ENCODE data around the gene OTUB2. TPM values are rescaled to one million over a fixed set of nuclear protein-coding genes. Genes with fewer than 3 reads are reported as not detected.

OTUB2 gene
- total and polyA plus RNA-seq, 5 experiments from 2014 or later = 0.10 to 0.23 (median 0.16) TPM

GRCh38 chr14:94077823-94078222, 51.7 kb downstream of the OTUB2 start:
- Mint-ChIP-seq H3K27ac (peak overlapping the region in 6 of 10 donors; percentile 17 to 74 (median 42)), H3K4me1 (peaks cover 31 to 78% (median 61%) of the 10 kb centered on the region in 4 donors), H3K4me3 (peak overlapping the region; percentile 89 to 100 (median 99)), H3K27me3 (no peaks in the 10 kb centered on the region), H3K36me3 (peaks cover 35 to 51% (median 49%) of the 10 kb centered on the region in 3 donors), H3K9me3 (peaks cover 0 to 19% (median 16%) of the 10 kb centered on the region in 9 donors)
- no peak for DNase-seq
- POLR2A ChIA-PET = no interaction called here
- no peak for ATAC-seq

- Mint-ChIP-seq H3K27me3 (no peaks in the 10 kb centered on the region), H3K27ac (peak overlapping the region; percentile 94 to 100 (median 99)), H3K9me3 (peaks cover 0 to 7% (median 7%) of the 10 kb centered on the region in 9 donors), H3K4me1 (peaks cover 33 to 62% (median 56%) of the 10 kb centered on the region in 4 donors), H3K4me3 (peak overlapping the region; percentile 89 to 100 (median 99)), H3K36me3 (peaks cover 26 to 41% (median 34%) of the 10 kb centered on the region in 3 donors)
- ATAC-seq (peak in 1 of 2 donors; percentile 43), DNase-seq (peak in 5 of 10 donors; percentile 4 to 61 (median 57))
- POLR2A ChIA-PET = interaction anchor here (0.7 to 2.8 kb wide), 9 partner anchors 12 to 1077 kb away, joined by 3 to 18 read pairs (median 3); partner anchors contain the start of genes DICER1, IFI27L2 and OTUB2
Measured at GRCh38 chr14:94079891-94080620, 53.9 kb downstream of the OTUB2 start.

GRCh38 chr14:94080621-94081385, 54.7 kb downstream of the OTUB2 start, which contains the start of the genes DDX24 and IFI27L1:
Gene DDX24, minus strand, starts transcription at chr14:94081202. Its CDS starts 1,460 bp downstream, at chr14:94079742.
Gene IFI27L1, plus strand, starts transcription at chr14:94081310. Its CDS starts 15,628 bp downstream, at chr14:94096938.
- peak within 1 kb of the TSS; percentile 94 to 100 (median 99) for H3K27ac Mint-ChIP-seq
- DNase-seq = peak; percentile 92 to 98 (median 96)
- ATAC-seq = peak; percentile 87 to 90
- H3K9me3 Mint-ChIP-seq = no peaks in the 10 kb centered on the region
- H3K27me3 Mint-ChIP-seq = no peaks in the 10 kb centered on the region
- POLR2A ChIA-PET = interaction anchor here (0.5 to 2.8 kb wide), 16 partner anchors 9 to 141 kb away, joined by 3 to 18 read pairs (median 3); partner anchors contain the start of genes IFI27L2 and OTUB2
- H3K36me3 Mint-ChIP-seq = peaks cover 19 to 34% (median 28%) of the 10 kb centered on the region in 3 donors
- H3K4me1 Mint-ChIP-seq = peaks cover 28 to 54% (median 49%) of the 10 kb centered on the region in 4 donors
- H3K4me3 Mint-ChIP-seq = peak within 1 kb of the TSS; percentile 89 to 100 (median 99)

- H3K27me3 Mint-ChIP-seq = no peaks in the 10 kb centered on the region
- peak overlapping the region; percentile 94 to 100 (median 99) for H3K27ac Mint-ChIP-seq
- H3K9me3 Mint-ChIP-seq = no peaks in the 10 kb centered on the region
- H3K4me1 Mint-ChIP-seq = peaks cover 28 to 48% (median 46%) of the 10 kb centered on the region in 4 donors
- ATAC-seq (peak; percentile 17 to 18), DNase-seq (no peak)
- peak overlapping the region; percentile 89 to 100 (median 99) for H3K4me3 Mint-ChIP-seq
- peaks cover 19 to 29% (median 28%) of the 10 kb centered on the region in 3 donors for H3K36me3 Mint-ChIP-seq
- POLR2A ChIA-PET = interaction anchor here (0.5 to 2.8 kb wide), 13 partner anchors 8 to 99 kb away, joined by 3 to 18 read pairs (median 3); partner anchors contain the start of genes IFI27L2 and OTUB2
Measured at GRCh38 chr14:94081386-94081820, 55.3 kb downstream of the OTUB2 start.

- Mint-ChIP-seq H3K27me3 (no peaks in the 10 kb centered on the region), H3K4me3 (no peak overlapping the region), H3K27ac (no peak overlapping the region), H3K9me3 (no peaks in the 10 kb centered on the region), H3K4me1 (peaks cover 0 to 3% (median 1%) of the 10 kb centered on the region in 4 donors), H3K36me3 (peaks cover 0 to 5% (median 0%) of the 10 kb centered on the region in 3 donors)
- POLR2A ChIA-PET = no interaction called here
- DNase-seq (no peak), ATAC-seq (no peak)
Measured at GRCh38 chr14:94087891-94088290, 61.8 kb downstream of the OTUB2 start.

GRCh38 chr14:94088516-94088915, 62.4 kb downstream of the OTUB2 start:
- peaks cover 0 to 3% (median 0%) of the 10 kb centered on the region in 4 donors for H3K4me1 Mint-ChIP-seq
- no peaks in the 10 kb centered on the region for H3K9me3 Mint-ChIP-seq
- ATAC-seq = no peak
- H3K27ac Mint-ChIP-seq = no peak overlapping the region
- POLR2A ChIA-PET = no interaction called here
- no peak for DNase-seq
- H3K4me3 Mint-ChIP-seq = no peak overlapping the region
- no peaks in the 10 kb centered on the region for H3K27me3 Mint-ChIP-seq
- peaks cover 0 to 5% (median 0%) of the 10 kb centered on the region in 3 donors for H3K36me3 Mint-ChIP-seq

- POLR2A ChIA-PET = interaction anchor here (1.1 kb wide), 1 partner anchor 8 kb away, joined by 4 read pairs; the partner anchor contains the start of genes DDX24 and IFI27L1
- H3K27me3 Mint-ChIP-seq = peaks cover 0 to 2% (median 0%) of the 10 kb centered on the region in 5 donors
- DNase-seq = no peak
- no peak overlapping the region for H3K27ac Mint-ChIP-seq
- no peak overlapping the region for H3K4me3 Mint-ChIP-seq
- H3K4me1 Mint-ChIP-seq = peaks cover 0 to 2% (median 0%) of the 10 kb centered on the region in 4 donors
- peaks cover 0 to 5% (median 0%) of the 10 kb centered on the region in 3 donors for H3K36me3 Mint-ChIP-seq
- ATAC-seq = no peak
- no peaks in the 10 kb centered on the region for H3K9me3 Mint-ChIP-seq
Measured at GRCh38 chr14:94089479-94089878, 63.3 kb downstream of the OTUB2 start.

- Mint-ChIP-seq H3K9me3 (no peaks in the 10 kb centered on the region), H3K4me3 (no peak overlapping the region), H3K36me3 (peaks cover 0 to 3% (median 0%) of the 10 kb centered on the region in 3 donors), H3K4me1 (peaks cover 0 to 5% (median 0%) of the 10 kb centered on the region in 4 donors), H3K27ac (no peak overlapping the region), H3K27me3 (peaks cover 0 to 2% (median 0%) of the 10 kb centered on the region in 5 donors)
- DNase-seq (no peak), ATAC-seq (no peak)
- POLR2A ChIA-PET = no interaction called here
Measured at GRCh38 chr14:94093418-94093817, 67.3 kb downstream of the OTUB2 start.

- POLR2A ChIA-PET = no interaction called here
- Mint-ChIP-seq H3K9me3 (no peaks in the 10 kb centered on the region), H3K4me1 (peaks cover 0 to 7% (median 0%) of the 10 kb centered on the region in 4 donors), H3K27ac (no peak overlapping the region), H3K27me3 (peaks cover 0 to 2% (median 0%) of the 10 kb centered on the region in 5 donors), H3K4me3 (no peak overlapping the region), H3K36me3 (peaks cover 0 to 5% (median 0%) of the 10 kb centered on the region in 3 donors)
- no peak for ATAC-seq
- DNase-seq = no peak
Measured at GRCh38 chr14:94097091-94097490, 71.0 kb downstream of the OTUB2 start.

Other genes starting within 250 kb of the OTUB2 start
- not detected for gene PRIMA1, start 237.9 kb upstream of the OTUB2 start, total RNA-seq
- not detected for gene PRIMA1, start 237.9 kb upstream of the OTUB2 start, polyA plus RNA-seq
- gene FAM181A, start 99.0 kb upstream of the OTUB2 start, total RNA-seq = not detected
- not detected for gene FAM181A, start 99.0 kb upstream of the OTUB2 start, polyA plus RNA-seq
- 1 to 10 TPM; 1.5 to 1.8 TPM for gene ASB2, start 49.8 kb upstream of the OTUB2 start, total RNA-seq
- gene ASB2, start 49.8 kb upstream of the OTUB2 start, polyA plus RNA-seq = 1 to 10 TPM in 1 of 3 donors, not detected in 2; 2.0 TPM
- gene CCDC197, start 29.0 kb upstream of the OTUB2 start, total RNA-seq = not detected
- not detected for gene CCDC197, start 29.0 kb upstream of the OTUB2 start, polyA plus RNA-seq
- 100 to 1,000 TPM; 315 to 319 TPM for gene DDX24, start 54.9 kb downstream of the OTUB2 start, total RNA-seq
- gene DDX24, start 54.9 kb downstream of the OTUB2 start, polyA plus RNA-seq = 100 to 1,000 TPM; 185 to 274 (median 244) TPM
- gene IFI27L1, start 55.0 kb downstream of the OTUB2 start, total RNA-seq = 1 to 10 TPM; 6.9 to 8.4 TPM
- 1 to 10 TPM; 4.3 to 7.9 (median 6.6) TPM for gene IFI27L1, start 55.0 kb downstream of the OTUB2 start, polyA plus RNA-seq
- 1 to 10 TPM in 1 of 2 experiments, not detected in 1; 1.8 TPM for gene IFI27, start 84.4 kb downstream of the OTUB2 start, total RNA-seq
- gene IFI27, start 84.4 kb downstream of the OTUB2 start, polyA plus RNA-seq = not detected
- gene IFI27L2, start 103.3 kb downstream of the OTUB2 start, total RNA-seq = 10 to 100 TPM; 27.5 to 29.5 TPM
- gene IFI27L2, start 103.3 kb downstream of the OTUB2 start, polyA plus RNA-seq = 10 to 100 TPM; 59.3 to 86.5 (median 64.2) TPM
- 1 to 10 TPM in 1 of 2 experiments, under 1 TPM in 1; 0.52 to 1.5 TPM for gene PPP4R4, start 148.0 kb downstream of the OTUB2 start, total RNA-seq
- gene PPP4R4, start 148.0 kb downstream of the OTUB2 start, polyA plus RNA-seq = under 1 TPM in 2 of 3 donors, not detected in 1; 0.07 to 0.16 TPM

Data from naive thymus-derived CD8-positive, alpha-beta T cell (primary cell).